HG02623 (cell line): ENCODE data around the gene C17orf78.
A peak's percentile ranks its signal among the peaks of the same experiment; 100 is the strongest.
"Not testable (repeated sequence)": the region's sequence is repeated elsewhere in the genome, so short reads cannot be mapped to it uniquely, and the experiment has no call there.

Experiments
- ATAC-seq: cut with Tn5 transposase; IDR thresholded peaks from one replicate; pipeline ENCODE4 v1.9.1; 2021; ENCODE audit warnings: moderate library complexity; ENCODE audit not compliant: unreplicated experiment

The C17orf78 gene

GRCh38 chr17:37375706-37376105 is at the start of gene C17orf78:
TSS of gene C17orf78 (plus strand) at chr17:37375985. CDS start at chr17:37376093, 108 bp downstream.
- ATAC-seq: no peak

DNA sequence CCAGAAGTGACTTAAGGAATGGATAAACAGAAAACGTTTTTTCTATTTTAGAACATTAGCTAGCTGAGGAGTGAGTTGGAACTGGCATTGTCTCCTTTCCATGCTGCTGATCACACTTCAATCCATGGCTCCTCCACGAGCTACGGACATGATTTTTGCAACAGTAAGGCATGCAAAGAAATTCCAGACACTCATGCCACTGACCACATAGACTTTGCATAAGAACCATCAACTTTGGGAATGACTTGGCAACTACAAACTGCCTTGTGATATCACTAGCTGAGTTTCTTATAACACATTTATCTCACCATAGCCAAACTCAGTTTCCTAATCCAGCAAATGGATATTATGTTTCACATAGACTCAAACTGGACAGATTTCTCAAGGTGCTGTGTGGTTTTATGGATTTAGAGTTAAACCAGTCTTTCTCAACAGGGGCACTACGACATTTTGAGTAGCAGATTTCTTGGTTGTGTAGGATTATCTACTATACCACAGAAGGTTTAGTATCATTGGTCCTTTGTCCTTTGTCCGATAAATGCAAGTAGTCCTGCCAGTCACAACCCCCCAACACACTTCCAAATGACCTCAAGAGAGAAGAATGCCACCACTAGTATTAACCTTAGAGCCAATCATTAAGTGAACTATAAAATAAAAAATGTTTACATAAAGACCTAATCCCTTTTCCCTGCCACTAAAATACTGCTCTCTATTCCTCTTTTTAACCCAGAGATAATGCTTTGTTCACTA is 48.3 kb upstream of the C17orf78 start:
- no peak for ATAC-seq

DNA sequence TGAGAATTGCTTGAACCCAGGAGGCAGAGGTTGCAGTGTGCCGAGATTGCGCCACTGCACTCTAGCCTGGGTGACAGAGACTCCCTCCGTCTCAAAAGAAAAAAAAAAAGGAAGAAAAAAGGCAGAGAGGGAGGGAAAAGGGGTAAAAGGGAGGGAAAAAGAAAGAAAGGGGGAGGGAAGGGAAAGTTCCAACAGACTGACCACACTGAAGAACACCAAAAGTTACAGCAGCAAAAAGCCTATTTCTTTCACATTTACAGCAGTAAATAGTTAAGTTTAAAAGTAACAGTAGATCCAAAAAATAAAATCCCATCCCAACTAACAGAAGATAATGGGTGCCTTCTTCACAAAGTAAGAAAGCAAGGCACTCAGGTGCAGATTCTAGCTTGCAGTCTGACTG is 36.9 kb upstream of the C17orf78 start:
- no peak for ATAC-seq

- ATAC-seq: no peak
Measured at GRCh38 chr17:37339321-37339720, 36.5 kb upstream of the C17orf78 start.

- no peak for ATAC-seq
Measured at GRCh38 chr17:37340804-37341203, 35.0 kb upstream of the C17orf78 start.

- ATAC-seq: no peak
Measured at GRCh38 chr17:37342589-37342988, 33.2 kb upstream of the C17orf78 start.

DNA sequence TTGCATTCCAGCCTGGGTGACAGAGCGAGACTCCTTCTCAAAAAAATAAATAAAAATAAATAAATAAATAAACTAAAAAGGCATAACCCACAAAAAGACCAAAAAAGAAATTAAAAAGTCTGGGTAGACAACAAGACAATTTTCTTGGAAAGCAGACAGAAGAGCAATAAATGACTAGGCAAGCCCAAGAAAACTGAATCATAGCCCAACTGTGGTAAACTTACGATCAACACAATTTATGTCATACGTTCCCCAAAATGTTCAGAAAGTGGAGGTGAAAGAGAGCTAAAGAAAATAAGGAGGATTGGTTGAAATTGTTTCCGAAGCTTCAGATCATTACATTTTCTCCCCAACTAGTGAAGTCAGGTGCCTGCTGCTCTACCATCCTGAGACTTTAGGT is 31.3 kb upstream of the C17orf78 start:
- no peak for ATAC-seq

DNA sequence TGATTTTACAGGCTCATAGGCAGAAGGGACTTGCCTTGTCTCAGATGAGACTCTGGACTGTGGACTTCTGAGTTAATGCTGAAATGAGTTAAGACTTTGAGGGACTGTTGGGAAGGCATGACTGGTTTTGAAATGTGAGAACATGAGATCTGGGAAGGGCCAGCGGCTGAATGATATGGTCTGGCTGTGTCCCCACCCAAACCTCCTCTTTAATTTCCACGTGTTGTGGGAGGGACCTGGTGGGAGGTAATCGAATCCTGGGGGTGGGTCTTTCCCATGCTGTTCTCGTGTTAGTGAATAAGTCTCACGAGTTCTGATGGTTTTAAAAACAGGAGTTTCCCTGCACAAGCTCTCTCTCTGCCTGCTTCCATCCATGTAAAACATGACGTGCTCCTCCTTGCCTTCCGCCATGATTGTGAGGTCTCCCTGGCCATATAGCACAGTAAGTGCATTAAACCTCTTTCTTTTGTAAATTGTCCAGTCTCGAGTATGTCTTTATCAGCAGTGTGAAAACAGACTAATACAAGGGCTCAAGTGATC is 28.9 kb upstream of the C17orf78 start:
- not testable (repeated sequence) for ATAC-seq

- ATAC-seq: not testable (repeated sequence)
Measured at GRCh38 chr17:37356796-37357569, 18.8 kb upstream of the C17orf78 start.

- peak; percentile 3 for ATAC-seq
Measured at GRCh38 chr17:37358098-37358829, 17.5 kb upstream of the C17orf78 start.

DNA sequence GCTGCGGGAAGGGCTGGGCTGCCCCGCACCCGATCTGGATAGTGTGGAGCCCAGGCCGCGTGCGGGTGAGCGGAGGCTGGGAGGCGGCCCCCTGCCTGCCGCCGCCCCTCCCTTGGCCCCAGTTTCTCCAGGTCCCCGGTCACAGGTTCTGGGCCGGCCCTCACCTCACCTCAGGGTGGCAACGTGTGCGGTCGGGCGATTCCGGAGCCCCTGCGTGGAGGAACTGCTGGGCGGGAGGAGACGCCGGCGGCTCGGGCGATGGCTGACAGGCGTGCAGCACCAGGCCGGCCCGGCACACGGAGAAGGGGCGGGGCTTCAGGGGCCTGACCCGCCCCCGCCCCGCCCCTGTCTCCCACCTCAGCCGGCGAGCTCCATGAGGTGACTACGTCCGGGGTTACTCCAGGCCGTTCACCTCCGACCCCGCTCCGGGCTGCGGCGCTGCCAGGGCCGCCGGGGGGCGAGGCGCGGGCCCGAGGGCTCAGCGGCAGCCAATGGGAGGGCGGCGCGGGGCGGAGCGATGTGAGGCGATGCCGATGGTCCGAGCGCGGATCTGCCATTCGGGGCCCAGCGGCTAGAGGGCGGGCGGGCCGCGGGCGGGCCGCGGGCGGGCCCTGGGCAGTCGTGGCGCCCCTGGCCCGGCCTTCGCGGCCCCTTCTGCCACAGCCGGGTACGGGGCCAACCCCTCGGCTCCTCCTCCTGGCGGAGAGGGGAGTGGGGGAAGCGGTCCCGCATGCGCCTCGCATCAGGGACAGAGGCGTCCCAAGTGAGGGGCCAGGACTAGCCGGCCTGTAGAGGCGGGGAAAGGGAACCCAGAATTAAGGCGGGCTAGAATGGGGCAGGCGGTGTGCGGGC is 16.7 kb upstream of the C17orf78 start:
- ATAC-seq: peak; percentile 87

DNA sequence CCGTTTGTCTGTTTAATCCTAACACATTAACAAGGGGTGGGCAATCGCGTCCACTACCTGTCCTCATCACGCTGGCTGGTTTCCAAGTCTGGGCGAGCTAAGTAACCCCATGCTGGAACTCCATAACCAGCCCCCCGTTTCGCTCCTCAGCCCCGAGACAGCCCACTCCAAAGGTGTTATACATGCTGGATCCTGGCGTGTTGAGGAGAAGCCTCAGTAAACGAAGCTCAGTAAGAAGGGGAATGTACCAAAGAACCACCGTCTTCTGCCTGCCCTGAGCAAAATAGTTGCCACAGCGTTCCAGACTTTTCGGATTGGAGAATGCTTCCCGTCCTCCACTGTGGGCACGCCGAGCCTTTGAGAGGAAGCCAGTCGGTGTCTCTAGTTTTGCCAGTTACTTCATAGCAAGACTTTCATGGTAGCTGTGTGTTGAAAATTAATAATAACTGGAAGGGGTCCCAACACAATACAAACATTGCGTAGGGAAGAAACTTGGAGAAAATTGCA is 16.1 kb upstream of the C17orf78 start:
- ATAC-seq: no peak

DNA sequence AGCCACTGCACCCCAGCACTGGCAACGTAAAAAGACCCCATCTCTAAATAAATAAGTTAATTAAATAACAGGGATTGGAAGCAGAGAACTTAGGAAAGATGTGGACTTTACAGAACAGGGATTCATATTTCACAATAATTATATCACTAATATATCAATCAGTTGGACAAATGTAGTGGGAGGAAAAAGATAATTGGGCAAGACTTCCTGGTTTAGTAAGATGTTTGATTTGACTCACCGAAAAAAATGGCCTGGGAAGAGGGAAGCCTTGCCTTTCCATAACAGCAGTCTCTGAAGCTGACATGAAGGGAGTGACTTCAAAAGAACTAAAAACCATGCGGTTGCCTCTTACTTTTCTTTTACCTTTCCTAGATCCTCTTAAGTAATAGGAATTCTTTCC is 15.2 kb upstream of the C17orf78 start:
- ATAC-seq: no peak

- no peak for ATAC-seq
Measured at GRCh38 chr17:37361543-37361942, 14.2 kb upstream of the C17orf78 start.

DNA sequence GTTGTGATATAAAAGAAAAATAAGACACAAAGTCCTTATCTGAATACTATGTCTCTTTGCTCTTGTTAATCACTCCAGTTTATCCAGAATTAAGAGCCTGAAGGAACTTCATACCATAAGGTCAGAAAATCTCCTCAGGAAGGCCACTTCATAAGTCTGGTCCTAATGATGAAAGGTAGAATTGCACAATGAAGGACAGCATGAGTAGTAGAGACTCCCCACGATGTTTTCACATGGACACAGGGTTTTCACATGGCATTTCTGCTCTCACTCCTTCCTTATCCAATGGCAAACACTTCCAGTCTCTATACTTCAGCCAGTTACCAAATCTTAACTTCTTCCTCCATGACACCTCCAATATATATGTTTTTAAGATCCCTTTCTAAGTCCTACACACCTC is 10.2 kb upstream of the C17orf78 start:
- ATAC-seq: no peak

DNA sequence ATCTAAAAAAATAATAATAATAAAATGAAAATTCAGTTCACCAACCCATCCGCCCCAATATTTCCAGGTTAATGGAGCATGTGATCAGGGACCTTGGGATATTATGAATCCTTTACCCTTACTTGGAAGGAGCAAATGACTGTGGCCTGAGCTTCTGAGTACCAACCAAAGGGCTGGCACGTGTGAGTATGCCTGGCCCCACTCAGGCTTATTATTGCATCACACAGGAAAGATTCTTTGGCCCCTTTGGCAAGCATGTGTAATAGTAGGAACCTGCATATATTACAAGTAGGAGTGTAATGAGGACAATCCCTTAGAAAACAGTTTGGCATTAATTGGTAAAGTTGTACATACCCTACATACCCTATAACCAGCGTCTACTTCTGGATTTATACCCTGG is 7.2 kb upstream of the C17orf78 start:
- no peak for ATAC-seq

DNA sequence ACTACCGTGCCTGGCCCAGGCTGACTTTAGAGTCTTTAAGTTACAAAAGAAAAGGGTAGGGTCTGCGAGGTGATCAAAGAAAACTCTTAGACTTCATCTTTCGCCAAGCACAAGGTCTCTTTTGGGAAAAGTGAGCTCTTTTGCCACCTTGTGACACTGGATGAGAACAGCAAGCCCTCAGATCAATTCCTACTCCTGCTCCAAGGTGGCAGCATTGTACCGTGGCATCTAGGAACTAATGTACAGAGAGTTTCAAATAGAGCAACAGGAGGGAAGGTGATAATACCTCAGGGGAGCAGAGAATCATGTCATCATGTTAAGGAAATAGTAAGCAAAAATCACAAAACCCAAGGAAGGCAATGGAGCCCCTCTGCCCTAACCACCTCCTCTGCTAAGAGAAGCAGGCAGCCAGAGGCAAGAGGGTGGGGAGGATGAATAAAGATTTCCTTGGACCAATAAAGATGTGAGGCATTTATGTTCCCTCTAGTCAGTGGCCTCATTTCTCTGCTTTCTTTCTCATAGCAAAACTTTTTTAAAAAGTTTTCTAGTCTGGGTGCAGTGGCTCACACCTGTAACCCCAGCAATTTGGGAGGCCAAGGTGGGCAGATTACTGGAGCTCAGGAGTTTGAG is 2.1 kb upstream of the C17orf78 start:
- no peak for ATAC-seq

GRCh38 chr17:37382056-37382455 is 6.3 kb downstream of the C17orf78 start:
- ATAC-seq: no peak

GRCh38 chr17:37384560-37385149 is 8.9 kb downstream of the C17orf78 start:
- no peak for ATAC-seq
